ENCODE measurements around the gene FAAP24.
"Not testable (repeated sequence)": the region's sequence is repeated elsewhere in the genome, so short reads cannot be mapped to it uniquely, and the experiment has no call there.

FAAP24 gene

DNA sequence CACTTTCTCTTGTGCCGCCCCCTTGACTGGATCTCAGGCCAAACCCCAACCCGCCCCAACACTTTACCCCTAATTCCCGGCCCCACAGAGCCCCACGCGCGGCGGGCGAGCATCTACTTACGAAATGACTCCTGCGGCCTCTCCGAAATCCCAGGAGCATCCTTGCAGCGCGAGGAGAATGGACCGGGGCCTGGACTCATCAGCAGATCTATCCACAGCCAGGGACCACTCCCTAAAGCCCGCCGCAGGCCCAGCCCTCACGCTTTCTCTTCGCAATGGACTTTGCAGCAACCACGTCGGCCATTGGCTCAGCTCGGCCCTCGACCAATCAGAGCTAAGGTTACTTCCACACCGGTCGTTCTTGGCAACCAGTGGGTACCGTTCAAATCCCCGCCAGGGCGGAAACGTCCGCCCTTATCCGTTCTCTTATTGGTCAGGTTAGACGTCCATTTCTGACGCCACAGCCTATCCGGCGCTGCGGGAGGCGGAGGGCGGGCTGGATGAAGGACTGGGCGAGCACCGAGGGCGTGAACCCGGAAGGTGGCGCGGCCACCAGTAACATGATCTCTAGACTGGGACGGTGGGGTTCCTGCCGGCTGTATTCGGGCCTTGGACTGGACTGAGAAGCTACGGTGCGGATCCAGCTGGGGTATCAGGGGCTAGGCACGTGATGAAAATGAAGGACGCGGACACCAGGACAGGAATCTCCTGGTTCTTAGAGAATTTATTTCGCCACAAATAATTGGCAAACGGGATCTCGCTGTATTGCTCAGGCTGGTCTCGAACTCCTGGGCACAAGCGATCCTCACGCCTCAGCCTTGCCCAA is at the start of gene FAAP24, which contains the start of gene CEP89:
Gene FAAP24 (plus strand): TSS at position 528 of the 826 bp plus-strand sequence. CDS start 955 bp downstream, outside the sequence.
Gene CEP89 (minus strand): TSS at position 244 of the 826 bp plus-strand sequence. CDS start 84 bp downstream, at position 160.
- no peaks in the 10 kb centered on the region for H3K9me3 ChIP-seq (ENCODE audit: control insufficient read depth in 2 of 2, low read length in 2 of 2)

GRCh38 chr19:32924200-32924599 is 47.8 kb upstream of the FAAP24 start:
- Histone ChIP-seq H3K4me1 (ENCODE audit: control insufficient read depth, insufficient read depth, low read length) (no peaks in the 10 kb centered on the region), H3K4me3 (ENCODE audit: low read length in 2 of 2) (no peak overlapping the region), H3K27me3 (ENCODE audit: control insufficient read depth in 1 of 2, insufficient read depth in 2 of 2, low read length in 2 of 2) (no peaks in the 10 kb centered on the region), H3K27ac (ENCODE audit: low read length) (peak overlapping the region; percentile 71), H3K36me3 (ENCODE audit: control insufficient read depth in 2 of 2, insufficient read depth in 2 of 2, low read length in 2 of 2) (peaks cover 10 to 24% of the 10 kb centered on the region in 2 donors), H3K9me3 (ENCODE audit: control insufficient read depth in 2 of 2, low read length in 2 of 2) (no peaks in the 10 kb centered on the region), H3K9ac (ENCODE audit: low read length in 2 of 2) (no peak overlapping the region)

More for the DNA sequence above, at the start of gene FAAP24, which contains the start of gene CEP89:
- Histone ChIP-seq H3K9ac (ENCODE audit: low read length in 2 of 2) (peak within 1 kb of the TSS; percentile 82 to 83), H3K36me3 (ENCODE audit: control insufficient read depth in 2 of 2, insufficient read depth in 2 of 2, low read length in 2 of 2) (no peaks in the 10 kb centered on the region), H3K4me1 (ENCODE audit: control insufficient read depth, insufficient read depth, low read length) (peaks cover 23% of the 10 kb centered on the region), H3K4me3 (ENCODE audit: low read length in 2 of 2) (peak within 1 kb of the TSS; percentile 91 to 99), H3K27ac (ENCODE audit: low read length) (peak within 1 kb of the TSS; percentile 70), H3K27me3 (ENCODE audit: control insufficient read depth in 1 of 2, insufficient read depth in 2 of 2, low read length in 2 of 2) (no peaks in the 10 kb centered on the region)

DNA sequence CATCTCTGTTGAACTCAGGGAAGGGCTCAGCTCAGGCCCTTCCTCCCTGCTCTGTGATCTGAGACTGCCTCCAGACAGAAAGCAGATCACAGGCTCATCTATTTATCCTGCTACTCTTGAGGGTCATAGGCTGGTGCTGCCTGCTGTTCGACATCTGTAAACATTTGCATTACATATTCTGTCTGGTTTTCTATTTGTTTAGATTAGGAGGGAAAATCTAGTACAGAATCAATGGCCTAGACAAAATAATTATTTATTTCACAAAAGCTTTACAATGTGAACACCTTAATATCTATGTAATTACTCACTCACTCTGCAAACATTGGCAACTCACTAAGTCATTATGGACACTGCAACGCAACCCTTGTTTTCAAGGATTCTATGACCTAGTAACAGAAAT is 43.2 kb upstream of the FAAP24 start:
- H3K36me3 ChIP-seq (ENCODE audit: control insufficient read depth in 2 of 2, insufficient read depth in 2 of 2, low read length in 2 of 2): peaks cover 21 to 37% of the 10 kb centered on the region in 2 donors
- no peak overlapping the region for H3K27ac ChIP-seq (ENCODE audit: low read length)
- H3K4me1 ChIP-seq (ENCODE audit: control insufficient read depth, insufficient read depth, low read length): no peaks in the 10 kb centered on the region
- no peak overlapping the region for H3K4me3 ChIP-seq (ENCODE audit: low read length in 2 of 2)
- no peaks in the 10 kb centered on the region for H3K9me3 ChIP-seq (ENCODE audit: control insufficient read depth in 2 of 2, low read length in 2 of 2)
- no peaks in the 10 kb centered on the region for H3K27me3 ChIP-seq (ENCODE audit: control insufficient read depth in 1 of 2, insufficient read depth in 2 of 2, low read length in 2 of 2)
- H3K9ac ChIP-seq (ENCODE audit: low read length in 2 of 2): no peak overlapping the region

- Histone ChIP-seq H3K9me3 (ENCODE audit: control insufficient read depth in 2 of 2, low read length in 2 of 2) (no peaks in the 10 kb centered on the region), H3K27ac (ENCODE audit: low read length) (no peak overlapping the region), H3K4me1 (ENCODE audit: control insufficient read depth, insufficient read depth, low read length) (no peaks in the 10 kb centered on the region), H3K27me3 (ENCODE audit: control insufficient read depth in 1 of 2, insufficient read depth in 2 of 2, low read length in 2 of 2) (no peaks in the 10 kb centered on the region), H3K9ac (ENCODE audit: low read length in 2 of 2) (no peak overlapping the region), H3K4me3 (ENCODE audit: low read length in 2 of 2) (no peak overlapping the region), H3K36me3 (ENCODE audit: control insufficient read depth in 2 of 2, insufficient read depth in 2 of 2, low read length in 2 of 2) (peaks cover 21 to 37% of the 10 kb centered on the region in 2 donors)
Measured at GRCh38 chr19:32930567-32930966, 41.5 kb upstream of the FAAP24 start.

DNA sequence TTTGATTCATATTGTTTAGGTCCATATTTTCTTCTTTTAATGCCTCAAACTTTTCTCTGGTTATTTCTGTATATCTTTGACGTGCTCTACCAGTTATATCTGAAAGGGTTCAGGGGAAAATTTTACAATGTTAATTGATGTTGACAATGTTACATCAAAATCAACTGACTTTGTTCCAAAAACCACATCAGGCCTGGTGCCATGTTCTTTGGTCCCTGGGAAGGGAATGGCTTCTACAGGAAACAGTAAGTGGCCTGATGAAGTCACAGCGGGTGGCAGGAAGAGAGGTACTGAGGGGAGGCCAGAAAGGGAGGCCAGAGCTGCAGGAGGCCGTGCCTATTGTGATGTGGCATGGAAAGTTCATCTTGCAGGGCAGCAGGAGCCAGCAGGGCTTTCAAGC is 38.5 kb upstream of the FAAP24 start:
- no peaks in the 10 kb centered on the region for H3K4me1 ChIP-seq (ENCODE audit: control insufficient read depth, insufficient read depth, low read length)
- no peak overlapping the region for H3K9ac ChIP-seq (ENCODE audit: low read length in 2 of 2)
- no peaks in the 10 kb centered on the region for H3K9me3 ChIP-seq (ENCODE audit: control insufficient read depth in 2 of 2, low read length in 2 of 2)
- H3K4me3 ChIP-seq (ENCODE audit: low read length in 2 of 2): no peak overlapping the region
- no peaks in the 10 kb centered on the region for H3K27me3 ChIP-seq (ENCODE audit: control insufficient read depth in 1 of 2, insufficient read depth in 2 of 2, low read length in 2 of 2)
- H3K27ac ChIP-seq (ENCODE audit: low read length): no peak overlapping the region
- H3K36me3 ChIP-seq (ENCODE audit: control insufficient read depth in 2 of 2, insufficient read depth in 2 of 2, low read length in 2 of 2): peaks cover 25 to 44% of the 10 kb centered on the region in 2 donors

DNA sequence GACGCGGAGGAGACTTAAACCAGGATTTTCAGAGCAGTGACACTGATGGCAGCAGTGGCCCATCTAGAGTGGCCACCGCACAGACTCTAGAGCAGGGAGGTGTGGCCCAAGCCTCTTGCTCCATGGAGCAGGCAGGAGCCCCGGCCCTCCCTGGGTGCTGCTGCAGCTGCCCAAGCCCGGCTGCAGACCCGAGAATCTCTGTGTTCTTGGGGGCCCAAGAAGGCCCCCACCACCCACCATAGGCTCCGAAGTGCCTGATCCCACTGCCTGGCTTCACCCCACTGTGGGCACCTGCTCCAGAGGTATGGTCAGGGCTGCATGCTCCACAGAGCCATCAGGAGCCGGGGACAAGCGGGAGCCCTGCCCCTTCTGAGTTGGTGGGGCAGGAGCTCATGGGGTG is 36.4 kb upstream of the FAAP24 start:
- H3K27me3 ChIP-seq (ENCODE audit: control insufficient read depth in 1 of 2, insufficient read depth in 2 of 2, low read length in 2 of 2): no peaks in the 10 kb centered on the region
- H3K4me1 ChIP-seq (ENCODE audit: control insufficient read depth, insufficient read depth, low read length): no peaks in the 10 kb centered on the region
- no peaks in the 10 kb centered on the region for H3K9me3 ChIP-seq (ENCODE audit: control insufficient read depth in 2 of 2, low read length in 2 of 2)
- H3K4me3 ChIP-seq (ENCODE audit: low read length in 2 of 2): no peak overlapping the region
- peaks cover 19 to 28% of the 10 kb centered on the region in 2 donors for H3K36me3 ChIP-seq (ENCODE audit: control insufficient read depth in 2 of 2, insufficient read depth in 2 of 2, low read length in 2 of 2)
- H3K27ac ChIP-seq (ENCODE audit: low read length): no peak overlapping the region
- H3K9ac ChIP-seq (ENCODE audit: low read length in 2 of 2): no peak overlapping the region

- Histone ChIP-seq H3K36me3 (ENCODE audit: control insufficient read depth in 2 of 2, insufficient read depth in 2 of 2, low read length in 2 of 2) (peaks cover 17 to 26% of the 10 kb centered on the region in 2 donors), H3K27ac (ENCODE audit: low read length) (no peak overlapping the region), H3K9me3 (ENCODE audit: control insufficient read depth in 2 of 2, low read length in 2 of 2) (no peaks in the 10 kb centered on the region), H3K4me3 (ENCODE audit: low read length in 2 of 2) (no peak overlapping the region), H3K4me1 (ENCODE audit: control insufficient read depth, insufficient read depth, low read length) (no peaks in the 10 kb centered on the region), H3K9ac (ENCODE audit: low read length in 2 of 2) (no peak overlapping the region), H3K27me3 (ENCODE audit: control insufficient read depth in 1 of 2, insufficient read depth in 2 of 2, low read length in 2 of 2) (no peaks in the 10 kb centered on the region)
Measured at GRCh38 chr19:32936065-32936464, 36.0 kb upstream of the FAAP24 start.

DNA sequence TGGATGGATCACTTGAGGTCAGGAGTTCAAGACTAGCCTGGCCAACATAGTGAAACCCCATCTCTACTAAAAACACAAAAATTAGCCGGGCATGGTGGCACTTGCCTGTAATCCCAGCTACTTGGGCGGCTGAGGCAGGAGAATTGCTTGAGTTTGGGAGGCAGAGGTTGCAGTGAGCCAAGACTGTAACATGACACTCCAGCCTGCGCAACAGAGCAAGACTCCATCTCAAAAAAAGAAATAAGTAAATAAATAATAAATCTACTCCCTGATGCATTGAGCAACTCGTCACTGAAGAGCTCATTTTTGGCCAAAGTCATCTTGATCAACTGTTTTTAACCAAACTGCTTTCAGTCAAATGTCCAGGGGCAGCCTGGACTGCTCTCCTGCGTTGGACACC is 30.8 kb upstream of the FAAP24 start:
- H3K36me3 ChIP-seq (ENCODE audit: control insufficient read depth in 2 of 2, insufficient read depth in 2 of 2, low read length in 2 of 2): peaks cover 26 to 36% of the 10 kb centered on the region in 2 donors
- not testable (repeated sequence) for H3K9me3 ChIP-seq (ENCODE audit: control insufficient read depth in 2 of 2, low read length in 2 of 2); H3K4me3 ChIP-seq (ENCODE audit: low read length in 2 of 2); H3K27ac ChIP-seq (ENCODE audit: low read length); H3K9ac ChIP-seq (ENCODE audit: low read length in 2 of 2); H3K4me1 ChIP-seq (ENCODE audit: control insufficient read depth, insufficient read depth, low read length); H3K27me3 ChIP-seq (ENCODE audit: control insufficient read depth in 1 of 2, insufficient read depth in 2 of 2, low read length in 2 of 2)

DNA sequence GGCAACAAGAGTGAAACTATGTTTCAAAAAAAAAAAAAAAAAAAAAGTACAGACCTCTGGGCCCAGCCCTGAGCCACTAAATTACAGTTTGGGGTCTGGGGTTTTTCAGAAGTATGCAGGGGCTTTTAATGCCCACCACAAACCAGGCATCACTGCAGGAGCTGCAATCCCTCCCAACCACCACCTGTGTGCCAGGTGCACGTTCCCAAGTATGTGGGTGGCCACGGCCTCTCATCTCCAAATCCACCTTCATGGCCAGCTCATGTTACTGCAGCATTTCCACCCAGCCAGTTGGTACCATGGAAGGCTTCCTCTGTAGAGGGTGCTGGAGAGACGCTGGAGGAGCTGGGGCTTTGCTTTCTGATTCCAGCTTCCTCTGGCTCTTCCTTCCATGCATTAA is 26.8 kb upstream of the FAAP24 start:
- peaks cover 32 to 41% of the 10 kb centered on the region in 2 donors for H3K36me3 ChIP-seq (ENCODE audit: control insufficient read depth in 2 of 2, insufficient read depth in 2 of 2, low read length in 2 of 2)
- H3K27ac ChIP-seq (ENCODE audit: low read length): no peak overlapping the region
- no peak overlapping the region for H3K9ac ChIP-seq (ENCODE audit: low read length in 2 of 2)
- H3K9me3 ChIP-seq (ENCODE audit: control insufficient read depth in 2 of 2, low read length in 2 of 2): no peaks in the 10 kb centered on the region
- H3K4me3 ChIP-seq (ENCODE audit: low read length in 2 of 2): no peak overlapping the region
- no peaks in the 10 kb centered on the region for H3K4me1 ChIP-seq (ENCODE audit: control insufficient read depth, insufficient read depth, low read length)
- H3K27me3 ChIP-seq (ENCODE audit: control insufficient read depth in 1 of 2, insufficient read depth in 2 of 2, low read length in 2 of 2): no peaks in the 10 kb centered on the region

- Histone ChIP-seq H3K27me3 (ENCODE audit: control insufficient read depth in 1 of 2, insufficient read depth in 2 of 2, low read length in 2 of 2) (no peaks in the 10 kb centered on the region), H3K27ac (ENCODE audit: low read length) (no peak overlapping the region), H3K36me3 (ENCODE audit: control insufficient read depth in 2 of 2, insufficient read depth in 2 of 2, low read length in 2 of 2) (peaks cover 15 to 18% of the 10 kb centered on the region in 2 donors), H3K9me3 (ENCODE audit: control insufficient read depth in 2 of 2, low read length in 2 of 2) (no peaks in the 10 kb centered on the region), H3K9ac (ENCODE audit: low read length in 2 of 2) (no peak overlapping the region), H3K4me3 (ENCODE audit: low read length in 2 of 2) (no peak overlapping the region), H3K4me1 (ENCODE audit: control insufficient read depth, insufficient read depth, low read length) (peaks cover 19% of the 10 kb centered on the region)
Measured at GRCh38 chr19:32966750-32967149, 5.3 kb upstream of the FAAP24 start.

- Histone ChIP-seq H3K4me1 (ENCODE audit: control insufficient read depth, insufficient read depth, low read length) (peaks cover 23% of the 10 kb centered on the region), H3K36me3 (ENCODE audit: control insufficient read depth in 2 of 2, insufficient read depth in 2 of 2, low read length in 2 of 2) (peaks cover 0 to 4% of the 10 kb centered on the region in 2 donors), H3K27me3 (ENCODE audit: control insufficient read depth in 1 of 2, insufficient read depth in 2 of 2, low read length in 2 of 2) (no peaks in the 10 kb centered on the region), H3K9ac (ENCODE audit: low read length in 2 of 2) (no peak overlapping the region), H3K9me3 (ENCODE audit: control insufficient read depth in 2 of 2, low read length in 2 of 2) (no peaks in the 10 kb centered on the region), H3K27ac (ENCODE audit: low read length) (no peak overlapping the region), H3K4me3 (ENCODE audit: low read length in 2 of 2) (no peak overlapping the region)
Measured at GRCh38 chr19:32969549-32969948, 2.5 kb upstream of the FAAP24 start.

All from stomach smooth muscle (tissue), 2 donors.